Measurements from ENCODE around the gene LIMS2. TPM values are rescaled to one million over a fixed set of nuclear protein-coding genes. Genes with fewer than 3 reads are reported as not detected.

Gene LIMS2
- total and polyA plus RNA-seq, 2 donors (not counting 3 experiments of a cell fraction or from before 2014, with no cell fraction given) = 48.3 to 55.6 TPM

DNA sequence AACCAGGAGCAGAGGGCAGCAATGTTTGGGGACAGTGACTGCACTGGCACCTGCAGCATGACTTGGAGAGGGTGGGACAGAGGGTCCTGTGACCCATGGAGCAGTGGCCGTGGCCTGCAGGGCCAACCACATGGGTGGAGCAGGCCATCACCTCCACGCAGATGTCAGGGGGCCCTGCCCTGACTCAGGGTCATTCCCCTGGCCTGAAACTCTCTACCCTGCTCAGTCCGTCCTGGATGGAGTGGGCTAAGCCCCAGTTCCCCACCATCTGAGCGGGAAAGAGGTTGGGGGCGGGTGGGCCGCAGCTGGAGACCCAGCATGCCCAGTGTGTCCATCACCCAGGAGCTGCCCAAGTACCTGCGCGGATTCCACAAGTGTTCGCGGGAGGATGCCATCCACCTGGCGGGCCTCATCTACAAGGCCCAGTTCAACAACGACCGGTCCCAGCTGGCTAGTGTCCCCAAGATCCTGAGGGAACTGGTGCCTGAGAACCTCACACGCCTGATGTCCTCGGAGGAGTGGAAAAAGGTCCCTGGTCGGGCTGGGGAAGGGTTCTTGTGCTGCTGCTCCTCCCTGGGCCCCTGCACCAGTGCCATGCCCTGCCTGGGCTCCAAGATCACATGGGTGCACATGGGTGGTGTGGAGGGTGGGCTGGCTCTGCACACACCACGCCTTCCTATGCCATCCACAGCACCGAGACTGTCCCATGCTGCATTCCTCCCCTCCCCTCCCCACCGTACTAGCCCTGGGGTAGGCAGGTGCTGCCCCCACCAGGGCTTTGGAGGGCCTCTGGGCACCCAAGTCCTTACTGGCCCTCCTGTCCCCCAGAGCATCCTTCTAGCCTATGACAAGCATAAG is 39.7 kb downstream of the LIMS2 start:
- dilution Hi-C loops (cut with MboI; ENCODE audit: extremely low pct_ligation_motif_present, low sequenced_read_pairs) = no loop called here
- peaks cover 24% of the 10 kb centered on the region for H3K4me1 ChIP-seq (ENCODE audit: control insufficient read depth, extremely low read depth, insufficient read depth, low read length)
- no peak overlapping the region for H3K4me3 ChIP-seq (replicated peaks in 1 of 3; ENCODE audit: insufficient read depth in 1 of 3, low read depth in 1 of 3, low read length in 3 of 3)
- H4K20me1 ChIP-seq (replicated peaks; ENCODE audit: control insufficient read depth, extremely low read depth, insufficient read depth, low read length) = no peaks in the 10 kb centered on the region
- H3K4me2 ChIP-seq (ENCODE audit: insufficient read depth, low read length) = no peak overlapping the region
- DNase-seq (ENCODE audit: low read depth, low spot score) (no peak), FAIRE-seq (no peak)
- ChIA-PET POLR2A (no interaction called here), CTCF (interaction anchor here (5.1 kb wide), 1 partner anchor 13 kb away, joined by 57 read pairs; no protein-coding TSS in a partner anchor)
- TF ChIP-seq MYC (IDR thresholded peaks at IDR 0.05; ENCODE audit: low read depth, low read length) = no peak
- H3K27ac ChIP-seq (ENCODE audit: insufficient read depth, low read depth, low read length) = no peak overlapping the region
- H3K9me3 ChIP-seq (replicated peaks; ENCODE audit: control insufficient read depth, insufficient read depth, low read length) = no peaks in the 10 kb centered on the region
- BruUV-seq (replicated peaks) = no TSS peak
- no peaks in the 10 kb centered on the region for H3K79me2 ChIP-seq (ENCODE audit: control insufficient read depth, insufficient read depth, low read length)
- intact Hi-C loops (cut with micrococcal nuclease) = loop anchor here (2.0 kb wide), 1 partner anchor 65 kb away; the partner anchor contains the start of gene SFT2D3
- H2AFZ ChIP-seq (ENCODE audit: low read depth, low read length) = no peak overlapping the region
- H3K9me1 ChIP-seq (replicated peaks; ENCODE audit: control insufficient read depth, extremely low read depth, insufficient read depth, low read length) = no peaks in the 10 kb centered on the region
- no peaks in the 10 kb centered on the region for H3K27me3 ChIP-seq (ENCODE audit: control insufficient read depth in 2 of 2, insufficient read depth in 2 of 2, low read length in 2 of 2)
- no peaks in the 10 kb centered on the region for H3K36me3 ChIP-seq (ENCODE audit: control insufficient read depth in 2 of 2, extremely low read depth in 1 of 2, insufficient read depth in 2 of 2, low read length in 2 of 2)
- H3K9ac ChIP-seq (replicated peaks; ENCODE audit: extremely low read depth, insufficient read depth, low read length) = no peak overlapping the region

DNA sequence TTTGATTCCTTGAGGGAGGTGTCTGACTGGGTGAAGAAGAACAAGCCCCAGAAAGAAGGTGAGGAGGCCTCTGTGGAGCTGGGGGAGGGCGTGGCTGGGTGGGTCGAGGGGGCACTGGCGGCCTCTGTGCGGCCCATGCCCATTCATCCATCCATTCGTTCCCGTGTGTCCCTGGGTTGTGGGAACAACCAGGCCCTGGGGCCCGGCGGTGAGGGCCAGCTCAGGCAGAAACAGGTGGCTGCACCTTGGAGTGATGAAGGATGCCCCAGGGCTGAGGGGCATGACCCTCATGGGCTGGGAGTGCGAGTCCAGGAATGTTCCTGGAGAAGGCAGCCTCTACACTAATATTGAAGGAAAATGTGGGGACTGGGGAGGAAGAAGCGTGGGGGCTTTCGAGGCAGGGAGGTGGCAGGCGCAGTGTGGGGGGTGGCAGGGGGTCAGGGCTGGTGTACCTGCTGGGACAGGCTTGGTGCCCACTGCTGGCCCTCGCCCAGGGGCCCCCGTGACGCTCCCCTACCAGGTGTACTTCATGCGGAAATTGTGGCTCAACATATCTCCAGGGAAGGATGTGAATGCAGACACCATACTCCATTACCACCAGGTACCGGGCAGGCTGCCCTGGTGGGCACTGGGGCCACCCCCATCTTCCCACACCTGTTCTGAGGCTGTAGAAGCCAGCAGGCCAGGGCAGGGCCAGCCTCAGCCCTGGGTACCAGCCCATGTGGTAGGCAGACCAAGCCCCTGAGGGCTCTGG is 40.5 kb downstream of the LIMS2 start:
- H3K9ac ChIP-seq (replicated peaks; ENCODE audit: extremely low read depth, insufficient read depth, low read length) = no peak overlapping the region
- TF ChIP-seq, protein P1, sequence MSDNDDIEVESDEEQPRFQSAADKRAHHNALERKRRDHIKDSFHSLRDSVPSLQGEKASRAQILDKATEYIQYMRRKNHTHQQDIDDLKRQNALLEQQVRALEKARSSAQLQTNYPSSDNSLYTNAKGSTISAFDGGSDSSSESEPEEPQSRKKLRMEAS (IDR thresholded peaks at IDR 0.05; ENCODE audit: insufficient read depth, insufficient read length) = no peak
- TF ChIP-seq JUN (IDR thresholded peaks at IDR 0.05; ENCODE audit: borderline replicate concordance, insufficient read depth, insufficient read length, low read depth) (no peak), MYC (IDR thresholded peaks at IDR 0.05; ENCODE audit: low read depth, low read length) (no peak), POLR2A (IDR thresholded peaks at IDR 0.05; ENCODE audit: low read depth, low read length) (no peak), GATA2 (IDR thresholded peaks at IDR 0.05; ENCODE audit: insufficient read depth, insufficient read length, low read depth, low read length) (no peak), FOS (IDR thresholded peaks at IDR 0.05; ENCODE audit: borderline replicate concordance, insufficient read depth, low read length) (no peak), POLR2AphosphoS5 (IDR thresholded peaks at IDR 0.05; ENCODE audit: insufficient read depth, low read depth, low read length) (no peak), EZH2 (IDR thresholded peaks at IDR 0.05; ENCODE audit: borderline replicate concordance, low read depth, low read length, severe bottlenecking) (no peak)
- TF ChIP-seq, protein P2, sequence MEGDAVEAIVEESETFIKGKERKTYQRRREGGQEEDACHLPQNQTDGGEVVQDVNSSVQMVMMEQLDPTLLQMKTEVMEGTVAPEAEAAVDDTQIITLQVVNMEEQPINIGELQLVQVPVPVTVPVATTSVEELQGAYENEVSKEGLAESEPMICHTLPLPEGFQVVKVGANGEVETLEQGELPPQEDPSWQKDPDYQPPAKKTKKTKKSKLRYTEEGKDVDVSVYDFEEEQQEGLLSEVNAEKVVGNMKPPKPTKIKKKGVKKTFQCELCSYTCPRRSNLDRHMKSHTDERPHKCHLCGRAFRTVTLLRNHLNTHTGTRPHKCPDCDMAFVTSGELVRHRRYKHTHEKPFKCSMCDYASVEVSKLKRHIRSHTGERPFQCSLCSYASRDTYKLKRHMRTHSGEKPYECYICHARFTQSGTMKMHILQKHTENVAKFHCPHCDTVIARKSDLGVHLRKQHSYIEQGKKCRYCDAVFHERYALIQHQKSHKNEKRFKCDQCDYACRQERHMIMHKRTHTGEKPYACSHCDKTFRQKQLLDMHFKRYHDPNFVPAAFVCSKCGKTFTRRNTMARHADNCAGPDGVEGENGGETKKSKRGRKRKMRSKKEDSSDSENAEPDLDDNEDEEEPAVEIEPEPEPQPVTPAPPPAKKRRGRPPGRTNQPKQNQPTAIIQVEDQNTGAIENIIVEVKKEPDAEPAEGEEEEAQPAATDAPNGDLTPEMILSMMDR (IDR thresholded peaks at IDR 0.05; ENCODE audit: extremely low read depth in 1 of 2, insufficient read depth in 1 of 2, low read depth in 1 of 2, low read length in 2 of 2) = no peak
- H3K9me1 ChIP-seq (replicated peaks; ENCODE audit: control insufficient read depth, extremely low read depth, insufficient read depth, low read length) = no peaks in the 10 kb centered on the region
- H2AFZ ChIP-seq (ENCODE audit: low read depth, low read length) = no peak overlapping the region
- BruUV-seq (replicated peaks) = no TSS peak
- FAIRE-seq = no peak
- ChIA-PET CTCF (no interaction called here), POLR2A (no interaction called here)
- no peak overlapping the region for H3K4me2 ChIP-seq (ENCODE audit: insufficient read depth, low read length)
- H3K27me3 ChIP-seq (ENCODE audit: control insufficient read depth in 2 of 2, insufficient read depth in 2 of 2, low read length in 2 of 2) = no peaks in the 10 kb centered on the region
- H3K79me2 ChIP-seq (ENCODE audit: control insufficient read depth, insufficient read depth, low read length) = no peaks in the 10 kb centered on the region
- no peak overlapping the region for H3K27ac ChIP-seq (ENCODE audit: insufficient read depth, low read depth, low read length)
- dilution Hi-C loops (cut with MboI; ENCODE audit: extremely low pct_ligation_motif_present, low sequenced_read_pairs) (no loop called here), intact Hi-C loops (cut with micrococcal nuclease) (no loop called here)
- H3K4me1 ChIP-seq (ENCODE audit: control insufficient read depth, extremely low read depth, insufficient read depth, low read length) = peaks cover 21% of the 10 kb centered on the region
- H4K20me1 ChIP-seq (replicated peaks; ENCODE audit: control insufficient read depth, extremely low read depth, insufficient read depth, low read length) = no peaks in the 10 kb centered on the region
- H3K4me3 ChIP-seq (replicated peaks in 1 of 3; ENCODE audit: insufficient read depth in 1 of 3, low read depth in 1 of 3, low read length in 3 of 3) = no peak overlapping the region
- H3K9me3 ChIP-seq (replicated peaks; ENCODE audit: control insufficient read depth, insufficient read depth, low read length) = no peaks in the 10 kb centered on the region
- H3K36me3 ChIP-seq (ENCODE audit: control insufficient read depth in 2 of 2, extremely low read depth in 1 of 2, insufficient read depth in 2 of 2, low read length in 2 of 2) = no peaks in the 10 kb centered on the region
- no peak for DNase-seq (ENCODE audit: low read depth, low spot score)
